NOMO-1 treated with dmso at 0.1 percent for 144 hours (cell line): Measurements from ENCODE around the gene TTYH1.

Experiments
- DNase-seq: peaks from one replicate; lab custom pipeline; 2025; ENCODE audit not compliant: unreplicated experiment; lab: John Stamatoyannopoulos, UW

TTYH1 gene

GRCh38 chr19:54391589-54392061 lies 23.6 kb upstream of the TTYH1 start:
- no peak for DNase-seq

- no peak for DNase-seq
These were observed 23.2 kb upstream of the TTYH1 start for GRCh38 chr19:54392105-54392504.

GRCh38 chr19:54393381-54393780 lies 21.9 kb upstream of the TTYH1 start:
- DNase-seq: no peak

GRCh38 chr19:54395685-54396084 lies 19.6 kb upstream of the TTYH1 start:
- DNase-seq: no peak

GRCh38 chr19:54399189-54399588 lies 16.1 kb upstream of the TTYH1 start:
- DNase-seq: no peak

- DNase-seq: no peak
These were observed 14.4 kb upstream of the TTYH1 start for GRCh38 chr19:54400913-54401312.

GRCh38 chr19:54403054-54403453 lies 12.2 kb upstream of the TTYH1 start:
- DNase-seq: no peak

GRCh38 chr19:54405628-54406027 lies 9.6 kb upstream of the TTYH1 start:
- DNase-seq: no peak

GRCh38 chr19:54407780-54408179 lies 7.5 kb upstream of the TTYH1 start:
- DNase-seq: no peak

GRCh38 chr19:54408456-54409026 lies 6.7 kb upstream of the TTYH1 start:
- no peak for DNase-seq

- no peak for DNase-seq
These were observed 4.2 kb upstream of the TTYH1 start for GRCh38 chr19:54411033-54411432.

- DNase-seq: no peak
These were observed 2.4 kb upstream of the TTYH1 start for GRCh38 chr19:54412877-54413276.

GRCh38 chr19:54414156-54414555 lies 1.1 kb upstream of the TTYH1 start:
- DNase-seq: no peak

- no peak for DNase-seq
These were observed 823 bp downstream of the TTYH1 start for GRCh38 chr19:54415901-54416673.

- DNase-seq: no peak
These were observed 1.6 kb downstream of the TTYH1 start for GRCh38 chr19:54416695-54417491.

- DNase-seq: no peak
These were observed 3.0 kb downstream of the TTYH1 start for GRCh38 chr19:54418030-54418929.

- DNase-seq: no peak
These were observed 3.9 kb downstream of the TTYH1 start for GRCh38 chr19:54418930-54419800.

GRCh38 chr19:54420068-54420382 lies 4.8 kb downstream of the TTYH1 start:
- DNase-seq: no peak

GRCh38 chr19:54420383-54421168 lies 5.3 kb downstream of the TTYH1 start:
- DNase-seq: no peak
